ENCODE measurements around the gene AOX1. TPM values are rescaled to one million over a fixed set of nuclear protein-coding genes. Genes with fewer than 3 reads are reported as not detected.

The AOX1 gene
- total and polyA plus RNA-seq, 2 donors (not counting 1 experiment from before 2014, with no cell fraction given), result 0.18 TPM; not detected in 1

- peaks cover 22% of the 10 kb centered on the region for H3K27me3 Mint-ChIP-seq
- Histone ChIP-seq H3K79me2 (ENCODE audit: control insufficient read depth, insufficient read depth, low read length) (no peaks in the 10 kb centered on the region), H3K36me3 (replicated peaks in 1 of 2; ENCODE audit: control extremely low read depth in 1 of 2, control insufficient read depth in 1 of 2, extremely low read depth in 1 of 2, insufficient read depth in 2 of 2, low read length in 1 of 2) (no peaks in the 10 kb centered on the region), H3K4me2 (replicated peaks; ENCODE audit: low read depth, low read length, poor library complexity, severe bottlenecking) (no peak overlapping the region), H4K20me1 (ENCODE audit: control insufficient read depth, insufficient read depth, low read length, poor library complexity, severe bottlenecking) (no peaks in the 10 kb centered on the region), H3K4me3 (ENCODE audit: control extremely low read depth in 1 of 5, extremely low read depth in 1 of 5, insufficient read depth in 1 of 5, low read depth in 2 of 5, low read length in 4 of 5) (no peak overlapping the region), H3K4me1 (ENCODE audit: control insufficient read depth in 2 of 2, insufficient read depth in 2 of 2, low read length in 2 of 2) (no peaks in the 10 kb centered on the region), H3K9ac (ENCODE audit: low read length) (no peak overlapping the region), H3K9me3 (ENCODE audit: control extremely low read depth in 1 of 3, control insufficient read depth in 2 of 3, insufficient read depth in 1 of 3, low read length in 2 of 3) (peaks cover 0 to 2% (median 0%) of the 10 kb centered on the region in 3 donors), H3K27ac (ENCODE audit: low read length in 2 of 2) (no peak overlapping the region), H3K27me3 (replicated peaks in 1 of 4; ENCODE audit: control extremely low read depth in 1 of 4, control insufficient read depth in 3 of 4, insufficient read depth in 4 of 4, low read length in 3 of 4) (no peaks in the 10 kb centered on the region), H2AFZ (ENCODE audit: insufficient read depth, low read depth, low read length, poor library complexity, severe bottlenecking) (no peak overlapping the region)
- H3K4me1 Mint-ChIP-seq, result no peaks in the 10 kb centered on the region
- ATAC-seq (ENCODE audit: low read depth) (no peak), DNase-seq (no peak)
- H3K9me3 Mint-ChIP-seq (ENCODE audit: insufficient read depth), result peaks cover 4% of the 10 kb centered on the region
- ChIA-PET POLR2A (no interaction called here), CTCF (no interaction called here)
- H3K4me3 Mint-ChIP-seq, result no peak overlapping the region
- intact Hi-C loops (cut with micrococcal nuclease), result no loop called here
- H3K27ac Mint-ChIP-seq, result no peak overlapping the region
- WGBS (ENCODE audit: insufficient coverage), result no CpG with 5 or more reads among the region's 1 CpG
- no peak for TF ChIP-seq EZH2 (IDR thresholded peaks at IDR 0.05; ENCODE audit: borderline replicate concordance, insufficient read depth, low read depth, low read length, poor library complexity, severe bottlenecking)
- TF ChIP-seq, protein P1, sequence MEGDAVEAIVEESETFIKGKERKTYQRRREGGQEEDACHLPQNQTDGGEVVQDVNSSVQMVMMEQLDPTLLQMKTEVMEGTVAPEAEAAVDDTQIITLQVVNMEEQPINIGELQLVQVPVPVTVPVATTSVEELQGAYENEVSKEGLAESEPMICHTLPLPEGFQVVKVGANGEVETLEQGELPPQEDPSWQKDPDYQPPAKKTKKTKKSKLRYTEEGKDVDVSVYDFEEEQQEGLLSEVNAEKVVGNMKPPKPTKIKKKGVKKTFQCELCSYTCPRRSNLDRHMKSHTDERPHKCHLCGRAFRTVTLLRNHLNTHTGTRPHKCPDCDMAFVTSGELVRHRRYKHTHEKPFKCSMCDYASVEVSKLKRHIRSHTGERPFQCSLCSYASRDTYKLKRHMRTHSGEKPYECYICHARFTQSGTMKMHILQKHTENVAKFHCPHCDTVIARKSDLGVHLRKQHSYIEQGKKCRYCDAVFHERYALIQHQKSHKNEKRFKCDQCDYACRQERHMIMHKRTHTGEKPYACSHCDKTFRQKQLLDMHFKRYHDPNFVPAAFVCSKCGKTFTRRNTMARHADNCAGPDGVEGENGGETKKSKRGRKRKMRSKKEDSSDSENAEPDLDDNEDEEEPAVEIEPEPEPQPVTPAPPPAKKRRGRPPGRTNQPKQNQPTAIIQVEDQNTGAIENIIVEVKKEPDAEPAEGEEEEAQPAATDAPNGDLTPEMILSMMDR (IDR thresholded peaks at IDR 0.05), result no peak
Measured at GRCh38 chr2:200631287-200631686, 45.5 kb downstream of the AOX1 start.

DNA sequence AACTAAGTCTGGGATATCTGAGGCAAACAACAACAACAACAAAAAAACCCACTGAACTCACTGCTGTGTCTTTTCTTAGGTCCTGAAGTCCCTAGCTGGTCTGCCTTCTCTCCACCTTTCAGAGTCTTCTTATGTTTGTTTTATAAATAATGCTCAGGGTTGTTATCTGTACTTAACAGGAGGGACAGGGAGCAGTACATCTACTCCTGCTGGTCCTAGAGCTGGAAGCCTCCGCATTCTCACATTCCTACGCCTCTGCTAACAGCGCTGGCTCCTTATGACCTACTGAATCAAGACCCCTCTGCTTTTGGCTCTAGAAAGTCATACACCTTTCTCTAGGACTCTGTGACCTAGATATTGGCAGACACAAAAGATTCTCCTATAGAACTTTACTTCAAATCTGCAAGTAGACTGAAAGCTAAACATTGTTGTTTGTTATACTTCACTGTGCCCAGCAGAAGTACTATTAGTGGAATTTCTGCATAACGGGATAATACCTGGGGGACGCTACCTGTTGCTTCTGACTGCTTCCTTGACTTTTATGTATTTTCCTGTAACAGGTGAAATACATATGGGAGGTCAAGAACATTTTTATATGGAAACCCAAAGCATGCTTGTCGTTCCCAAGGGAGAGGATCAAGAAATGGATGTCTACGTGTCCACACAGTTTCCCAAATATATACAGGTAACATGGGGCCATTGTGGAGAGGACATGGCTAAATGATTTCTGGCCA is 48.6 kb downstream of the AOX1 start:
- Histone ChIP-seq H3K4me1 (ENCODE audit: control insufficient read depth in 2 of 2, insufficient read depth in 2 of 2, low read length in 2 of 2) (no peaks in the 10 kb centered on the region), H3K4me3 (ENCODE audit: control extremely low read depth in 1 of 5, extremely low read depth in 1 of 5, insufficient read depth in 1 of 5, low read depth in 2 of 5, low read length in 4 of 5) (no peak overlapping the region), H3K4me2 (replicated peaks; ENCODE audit: low read depth, low read length, poor library complexity, severe bottlenecking) (no peak overlapping the region), H2AFZ (ENCODE audit: insufficient read depth, low read depth, low read length, poor library complexity, severe bottlenecking) (no peak overlapping the region), H3K27me3 (replicated peaks in 1 of 4; ENCODE audit: control extremely low read depth in 1 of 4, control insufficient read depth in 3 of 4, insufficient read depth in 4 of 4, low read length in 3 of 4) (no peaks in the 10 kb centered on the region), H3K79me2 (ENCODE audit: control insufficient read depth, insufficient read depth, low read length) (no peaks in the 10 kb centered on the region), H3K27ac (ENCODE audit: low read length in 2 of 2) (no peak overlapping the region), H4K20me1 (ENCODE audit: control insufficient read depth, insufficient read depth, low read length, poor library complexity, severe bottlenecking) (no peaks in the 10 kb centered on the region), H3K9me3 (ENCODE audit: control extremely low read depth in 1 of 3, control insufficient read depth in 2 of 3, insufficient read depth in 1 of 3, low read length in 2 of 3) (peaks cover 0 to 2% (median 0%) of the 10 kb centered on the region in 3 donors), H3K36me3 (replicated peaks in 1 of 2; ENCODE audit: control extremely low read depth in 1 of 2, control insufficient read depth in 1 of 2, extremely low read depth in 1 of 2, insufficient read depth in 2 of 2, low read length in 1 of 2) (no peaks in the 10 kb centered on the region), H3K9ac (ENCODE audit: low read length) (no peak overlapping the region)
- intact Hi-C loops (cut with micrococcal nuclease), result no loop called here
- Mint-ChIP-seq H3K27ac (no peak overlapping the region), H3K4me1 (no peaks in the 10 kb centered on the region), H3K4me3 (no peak overlapping the region), H3K9me3 (ENCODE audit: insufficient read depth) (peaks cover 4% of the 10 kb centered on the region), H3K27me3 (peaks cover 19% of the 10 kb centered on the region)
- no peak for DNase-seq
- ChIA-PET POLR2A (no interaction called here), CTCF (no interaction called here)
- WGBS (ENCODE audit: insufficient coverage), result 100% methylated on average over 3 of the region's 7 CpGs
- no peak for ATAC-seq (ENCODE audit: low read depth)
- no peak for TF ChIP-seq EZH2 (IDR thresholded peaks at IDR 0.05; ENCODE audit: borderline replicate concordance, insufficient read depth, low read depth, low read length, poor library complexity, severe bottlenecking)
- TF ChIP-seq, protein P1 (IDR thresholded peaks at IDR 0.05), result no peak

Data from B cell (primary cell).